ENCODE measurements around the gene PTPRD. TPM values are rescaled to one million over a fixed set of nuclear protein-coding genes. Genes with fewer than 3 reads are reported as not detected.
A peak's percentile ranks its signal among the peaks of the same experiment; 100 is the strongest.

Gene PTPRD
- polyA plus RNA-seq, 3 donors = 106 to 122 (median 110) TPM

- DNase-seq = no peak
These were observed 340.0 kb downstream of the PTPRD start for GRCh38 chr9:10272830-10273229.

- no peak for DNase-seq
These were observed 344.0 kb downstream of the PTPRD start for GRCh38 chr9:10268531-10269485.

- peak; percentile 79 for DNase-seq
These were observed 347.6 kb downstream of the PTPRD start for GRCh38 chr9:10265153-10265631.

- no peak for DNase-seq
These were observed 352.3 kb downstream of the PTPRD start for GRCh38 chr9:10260501-10260900.

- no peak for DNase-seq
These were observed 353.1 kb downstream of the PTPRD start for GRCh38 chr9:10259668-10260067.

GRCh38 chr9:10255758-10256157 lies 357.0 kb downstream of the PTPRD start:
- DNase-seq = no peak

GRCh38 chr9:10254338-10254737 lies 358.5 kb downstream of the PTPRD start:
- DNase-seq = no peak

GRCh38 chr9:10253341-10253740 lies 359.5 kb downstream of the PTPRD start:
- no peak for DNase-seq

GRCh38 chr9:10252174-10252573 lies 360.6 kb downstream of the PTPRD start:
- no peak for DNase-seq

- no peak for DNase-seq
These were observed 361.3 kb downstream of the PTPRD start for GRCh38 chr9:10251490-10251889.

GRCh38 chr9:10250219-10250618 lies 362.6 kb downstream of the PTPRD start:
- no peak for DNase-seq

GRCh38 chr9:10248890-10249289 lies 363.9 kb downstream of the PTPRD start:
- DNase-seq = no peak

GRCh38 chr9:10242255-10242654 lies 370.5 kb downstream of the PTPRD start:
- DNase-seq = no peak

GRCh38 chr9:10238087-10238486 lies 374.7 kb downstream of the PTPRD start:
- no peak for DNase-seq

GRCh38 chr9:10237584-10237983 lies 375.2 kb downstream of the PTPRD start:
- no peak for DNase-seq

- DNase-seq = no peak
These were observed 376.6 kb downstream of the PTPRD start for GRCh38 chr9:10236161-10236560.

GRCh38 chr9:10235376-10235775 lies 377.4 kb downstream of the PTPRD start:
- DNase-seq = no peak

- DNase-seq = no peak
These were observed 380.4 kb downstream of the PTPRD start for GRCh38 chr9:10232352-10232930.

GRCh38 chr9:10230512-10230911 lies 382.3 kb downstream of the PTPRD start:
- DNase-seq = no peak

- no peak for DNase-seq
These were observed 384.7 kb downstream of the PTPRD start for GRCh38 chr9:10228082-10228481.

- DNase-seq = no peak
These were observed 385.8 kb downstream of the PTPRD start for GRCh38 chr9:10226996-10227395.

GRCh38 chr9:10212702-10213101 lies 400.1 kb downstream of the PTPRD start:
- no peak for DNase-seq

- no peak for DNase-seq
These were observed 404.1 kb downstream of the PTPRD start for GRCh38 chr9:10208691-10209069.

Data from renal pelvis (tissue), 4 donors.